WTC11 (cell line): ENCODE measurements around the gene GPATCH8. TPM values are rescaled to one million over a fixed set of nuclear protein-coding genes. Genes with fewer than 3 reads are reported as not detected.

Source experiments
- ATAC-seq: fragments of 200-7000 bp; cut with Tn5 transposase; 2 replicates; pipeline ENCODE4 v1.10.0; 2021; ENCODE audit warnings: mild to moderate bottlenecking, moderate library complexity
- CTCF ChIA-PET: fragments of 300-600 bp; sonication (Branson Sonifier 250); formaldehyde crosslinking; loops from one replicate; lab custom pipeline; 2021; ENCODE audit warnings: antibody characterized with exemption; lab: Charles Lee
- POLR2A ChIA-PET: fragments of 350-600 bp; sonication (Branson Sonifier 250); formaldehyde crosslinking; loops from one replicate; lab custom pipeline; 2021; ENCODE audit warnings: antibody characterized with exemption; lab: Charles Lee
- DNase-seq: peaks from one replicate; pipeline ENCODE4 v3.0.0; 2021; ENCODE audit warnings: low spot score
- H3K27ac Mint-ChIP-seq: 2 replicates; pipeline ENCODE4 v1.8.0; 2021; ENCODE audit warnings: mixed read lengths
- H3K27me3 Mint-ChIP-seq: 2 replicates; pipeline ENCODE4 v1.8.0; 2021; ENCODE audit warnings: low read depth, mild to moderate bottlenecking, moderate library complexity, mixed read lengths
- H3K36me3 Mint-ChIP-seq: 2 replicates; pipeline ENCODE4 v1.8.0; 2021; ENCODE audit warnings: mixed read lengths
- H3K4me1 Mint-ChIP-seq: 2 replicates; pipeline ENCODE4 v1.8.0; 2022; ENCODE audit warnings: mixed read lengths
- H3K4me3 Mint-ChIP-seq: 2 replicates; pipeline ENCODE4 v1.8.0; 2021; ENCODE audit warnings: mild to moderate bottlenecking, moderate library complexity, mixed read lengths
- H3K9me3 Mint-ChIP-seq: 2 replicates; pipeline ENCODE4 v1.8.0; 2021; ENCODE audit warnings: mixed read lengths
- ATF3 ChIP-seq: sonication (generic); formaldehyde crosslinking; conservative IDR thresholded peaks from 2 replicates; pipeline ENCODE4 v1.8.1; 2022; ENCODE audit warnings: mild to moderate bottlenecking, missing genetic modification reagents
- CBFB ChIP-seq: sonication (generic); formaldehyde crosslinking; IDR thresholded peaks from 2 replicates; pipeline ENCODE4 v1.8.1; 2022; ENCODE audit warnings: mild to moderate bottlenecking, low read depth, missing genetic modification reagents
- CDX4 ChIP-seq: fragments of 250-450 bp; sonication (Bioruptor Pico); IDR thresholded peaks from 2 replicates; pipeline ENCODE4 v1.9.0; 2021; ENCODE audit warnings: moderate library complexity, mild to moderate bottlenecking, inconsistent platforms, borderline replicate concordance
- E2F4 ChIP-seq: sonication (generic); formaldehyde crosslinking; IDR thresholded peaks from 2 replicates; pipeline ENCODE4 v1.8.1; 2022; ENCODE audit warnings: low read depth, mild to moderate bottlenecking, moderate library complexity, missing genetic modification reagents, borderline replicate concordance
- EMX1 ChIP-seq: fragments of 250-450 bp; sonication (Bioruptor Pico); IDR thresholded peaks from 2 replicates; pipeline ENCODE4 v1.8.0; 2021; ENCODE audit warnings: mild to moderate bottlenecking
- ESRRA ChIP-seq: sonication (generic); formaldehyde crosslinking; IDR thresholded peaks from 2 replicates; pipeline ENCODE4 v1.8.1; 2022; ENCODE audit warnings: mild to moderate bottlenecking, missing genetic modification reagents, borderline replicate concordance
- FOXK1 ChIP-seq: sonication (generic); formaldehyde crosslinking; IDR thresholded peaks from 2 replicates; pipeline ENCODE4 v1.8.0; 2022; ENCODE audit warnings: mild to moderate bottlenecking, moderate library complexity, missing genetic modification reagents
- JUN ChIP-seq: sonication (generic); formaldehyde crosslinking; IDR thresholded peaks from 2 replicates; pipeline ENCODE4 v1.8.0; 2023; ENCODE audit warnings: mild to moderate bottlenecking, missing genetic modification reagents
- MXD4 ChIP-seq: fragments of 250-450 bp; sonication (Bioruptor Pico); IDR thresholded peaks from 2 replicates; pipeline ENCODE4 v1.8.0; 2021; ENCODE audit warnings: mild to moderate bottlenecking, moderate library complexity, borderline replicate concordance
- NFYB ChIP-seq: sonication (generic); formaldehyde crosslinking; conservative IDR thresholded peaks from 2 replicates; pipeline ENCODE4 v1.8.0; 2022; ENCODE audit warnings: low read depth, missing genetic modification reagents
- NR1H2 ChIP-seq: sonication (generic); formaldehyde crosslinking; IDR thresholded peaks from 2 replicates; pipeline ENCODE4 v1.9.0; 2021; ENCODE audit warnings: mild to moderate bottlenecking, moderate library complexity, missing genetic modification reagents
- SMAD3 ChIP-seq: sonication (generic); formaldehyde crosslinking; IDR thresholded peaks from 2 replicates; pipeline ENCODE4 v1.8.0; 2022; ENCODE audit warnings: missing genetic modification reagents, mild to moderate bottlenecking, borderline replicate concordance
- TEAD4 ChIP-seq: sonication (generic); formaldehyde crosslinking; IDR thresholded peaks from 2 replicates; pipeline ENCODE4 v1.8.0; 2022; ENCODE audit warnings: mild to moderate bottlenecking, missing genetic modification reagents
- USF2 ChIP-seq: sonication (generic); formaldehyde crosslinking; IDR thresholded peaks from 2 replicates; pipeline ENCODE4 v1.8.1; 2023; ENCODE audit warnings: mild to moderate bottlenecking, missing genetic modification reagents, moderate library complexity
- ZNF281 ChIP-seq: sonication (generic); formaldehyde crosslinking; IDR thresholded peaks from 2 replicates; pipeline ENCODE4 v1.8.0; 2023; ENCODE audit warnings: mild to moderate bottlenecking, missing genetic modification reagents
- ZNF416 ChIP-seq: fragments of 250-450 bp; sonication (Bioruptor Pico); IDR thresholded peaks from 2 replicates; pipeline ENCODE4 v1.9.0; 2021; ENCODE audit warnings: mild to moderate bottlenecking, inconsistent platforms
- ZNF532 ChIP-seq: fragments of 250-450 bp; sonication (Bioruptor Pico); IDR thresholded peaks from 2 replicates; pipeline ENCODE4 v1.9.0; 2021; ENCODE audit warnings: mild to moderate bottlenecking, borderline replicate concordance
- total RNA-seq: library from RNA; stranded (reverse); gene quantifications from 3 replicates; pipeline ENCODE4 v1.2.3, GENCODE V29; 2021
- TF ChIP-seq, protein P1 (sequence below): sonication (generic); formaldehyde crosslinking; IDR thresholded peaks from 2 replicates; pipeline ENCODE4 v1.8.1; 2023; ENCODE audit warnings: mild to moderate bottlenecking, missing genetic modification reagents, moderate library complexity
- TF ChIP-seq, protein P2 (sequence below): sonication (generic); formaldehyde crosslinking; IDR thresholded peaks from 2 replicates; pipeline ENCODE4 v1.8.0; 2022; ENCODE audit warnings: mild to moderate bottlenecking, missing genetic modification reagents

GPATCH8 gene
- total RNA-seq, 1 experiment from 2014 or later, result 51.9 TPM

DNA sequence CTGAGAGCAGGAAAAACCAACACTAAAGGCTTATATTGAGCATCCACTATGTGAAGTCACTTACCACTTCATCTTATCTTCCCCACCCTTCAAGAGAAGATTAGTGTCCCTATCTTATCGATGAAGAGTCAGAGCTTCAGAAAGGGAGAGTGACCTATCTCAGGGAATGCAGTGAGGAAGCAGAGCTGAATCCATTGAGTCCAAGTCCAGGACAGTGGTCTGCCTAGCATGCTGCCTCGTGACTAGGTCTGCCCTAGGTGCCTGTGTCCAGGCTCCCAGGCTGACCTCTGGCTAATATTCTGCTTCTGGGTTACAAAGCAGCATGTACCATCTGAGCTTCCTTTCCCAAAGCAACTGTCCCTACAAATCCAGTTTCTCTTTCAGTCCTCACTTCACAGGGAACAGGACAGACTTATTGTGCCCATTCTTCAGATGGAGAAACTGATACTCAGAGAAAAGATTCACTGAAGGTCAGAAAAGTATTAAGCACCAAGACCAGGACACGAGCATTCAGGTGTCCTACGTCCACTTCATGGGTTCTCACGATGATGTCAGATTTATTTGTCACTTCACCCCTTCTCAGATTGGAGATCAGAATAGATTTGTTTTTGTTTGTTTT is 40.8 kb upstream of the GPATCH8 start:
- ATAC-seq, result no peak
- ChIA-PET POLR2A (interaction anchor here (0.6 to 4.7 kb wide), 4 partner anchors 13 to 371 kb away, joined by 3 to 79 read pairs (median 4); partner anchors contain the start of gene FZD2), CTCF (interaction anchor here (1.1 to 3.2 kb wide), 7 partner anchors 10 to 618 kb away, joined by 3 to 26 read pairs (median 7); partner anchors contain the start of genes FZD2 and HEXIM2)
- H3K4me3 Mint-ChIP-seq, result peak overlapping the region; percentile 60
- H3K27ac Mint-ChIP-seq, result peak overlapping the region; percentile 41
- TF ChIP-seq CDX4 (CRISPR knock-in tag), result no peak
- TF ChIP-seq ZNF532 (CRISPR knock-in tag), result no peak
- TF ChIP-seq NR1H2 (CRISPR knock-in tag), result no peak
- no peak for TF ChIP-seq JUN (CRISPR knock-in tag)
- no peak for TF ChIP-seq MXD4 (CRISPR knock-in tag)
- no peak for TF ChIP-seq TEAD4 (CRISPR knock-in tag)
- TF ChIP-seq NFYB (CRISPR knock-in tag), result no peak
- no peak for TF ChIP-seq CBFB (CRISPR knock-in tag)
- no peak for TF ChIP-seq ESRRA (CRISPR knock-in tag)
- TF ChIP-seq ATF3 (CRISPR knock-in tag), result no peak
- no peak for TF ChIP-seq USF2
- TF ChIP-seq, protein P1, sequence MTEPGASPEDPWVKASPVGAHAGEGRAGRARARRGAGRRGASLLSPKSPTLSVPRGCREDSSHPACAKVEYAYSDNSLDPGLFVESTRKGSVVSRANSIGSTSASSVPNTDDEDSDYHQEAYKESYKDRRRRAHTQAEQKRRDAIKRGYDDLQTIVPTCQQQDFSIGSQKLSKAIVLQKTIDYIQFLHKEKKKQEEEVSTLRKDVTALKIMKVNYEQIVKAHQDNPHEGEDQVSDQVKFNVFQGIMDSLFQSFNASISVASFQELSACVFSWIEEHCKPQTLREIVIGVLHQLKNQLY (CRISPR knock-in tag), result no peak
- TF ChIP-seq ZNF281 (CRISPR knock-in tag), result no peak
- TF ChIP-seq SMAD3 (CRISPR knock-in tag), result no peak
- TF ChIP-seq ZNF416 (CRISPR knock-in tag), result no peak
- no peak for TF ChIP-seq FOXK1
- no peak for TF ChIP-seq E2F4 (CRISPR knock-in tag)
- no peak for TF ChIP-seq EMX1 (CRISPR knock-in tag)
- TF ChIP-seq, protein P2, sequence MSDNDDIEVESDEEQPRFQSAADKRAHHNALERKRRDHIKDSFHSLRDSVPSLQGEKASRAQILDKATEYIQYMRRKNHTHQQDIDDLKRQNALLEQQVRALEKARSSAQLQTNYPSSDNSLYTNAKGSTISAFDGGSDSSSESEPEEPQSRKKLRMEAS, result no peak
- H3K9me3 Mint-ChIP-seq, result no peaks in the 10 kb centered on the region
- peaks cover 94% of the 10 kb centered on the region for H3K4me1 Mint-ChIP-seq
- peaks cover 87% of the 10 kb centered on the region for H3K27me3 Mint-ChIP-seq
- peaks cover 4% of the 10 kb centered on the region; the same call in 1 of the 2 replicates for H3K36me3 Mint-ChIP-seq
- DNase-seq, result no peak
